ENCODE measurements around the gene BLMH. TPM values are rescaled to one million over a fixed set of nuclear protein-coding genes. Genes with fewer than 3 reads are reported as not detected.
"Not testable (repeated sequence)": the region's sequence is repeated elsewhere in the genome, so short reads cannot be mapped to it uniquely, and the experiment has no call there.

The BLMH gene
- total and polyA plus RNA-seq, 2 experiments from 2014 or later: 21.3 to 28.2 TPM

DNA sequence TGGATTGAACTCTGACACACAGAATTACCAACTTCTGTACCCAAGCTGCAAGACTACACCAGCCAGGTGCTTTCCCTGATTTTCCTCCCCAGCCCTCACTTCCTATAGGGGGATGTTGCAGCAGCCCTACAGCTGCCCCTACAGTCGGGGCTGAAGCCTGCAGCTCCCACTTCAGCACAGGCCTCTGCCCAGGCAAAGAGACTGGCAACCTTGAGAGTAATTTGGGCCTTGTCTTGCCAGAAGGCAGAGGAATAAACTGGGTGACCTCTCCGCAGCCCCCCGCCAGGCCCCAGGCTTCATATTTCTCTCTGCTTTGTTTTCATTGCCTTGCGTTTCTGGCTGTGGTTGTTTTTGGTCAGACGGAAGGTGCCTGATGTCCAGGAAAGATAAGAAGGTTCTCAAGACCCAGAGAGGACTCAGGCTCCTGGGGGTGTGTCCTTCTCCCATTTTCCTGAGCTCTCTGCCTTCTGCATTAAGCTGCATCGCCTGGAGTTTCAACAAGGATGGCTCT lies 88.2 kb downstream of the BLMH start:
- H2AFZ ChIP-seq: no peak overlapping the region

GRCh38 chr17:30200656-30201055 lies 91.1 kb downstream of the BLMH start:
- not testable (repeated sequence) for DNase-seq (ENCODE audit: low spot score); H3K79me2 ChIP-seq
- 84% methylated on average over 9 of the region's 9 CpGs for WGBS (ENCODE audit: low lambda C conversion rate, missing lambda C conversion rate)

More for the DNA sequence above, 88.2 kb downstream of the BLMH start:
- Histone ChIP-seq H3K9me3 (ENCODE audit: low read depth) (no peaks in the 10 kb centered on the region), H3K9me2 (replicated peaks; ENCODE audit: insufficient read depth) (no peaks in the 10 kb centered on the region), H3K4me3 (no peak overlapping the region), H3K36me3 (replicated peaks; ENCODE audit: insufficient read depth, low read depth) (no peaks in the 10 kb centered on the region), H3K79me2 (no peaks in the 10 kb centered on the region), H3K27ac (no peak overlapping the region), H3K4me2 (no peak overlapping the region), H3K27me3 (no peaks in the 10 kb centered on the region), H3K4me1 (ENCODE audit: insufficient read depth) (no peaks in the 10 kb centered on the region), H4K20me1 (ENCODE audit: insufficient read depth, poor library complexity, severe bottlenecking) (no peaks in the 10 kb centered on the region)
- WGBS (ENCODE audit: low lambda C conversion rate, missing lambda C conversion rate): 63% methylated on average over 6 of the region's 6 CpGs
- DNase-seq (ENCODE audit: low spot score): no peak
- TF ChIP-seq EZH2 (IDR thresholded peaks at IDR 0.05; ENCODE audit: borderline replicate concordance): no peak
- TF ChIP-seq, protein P1, sequence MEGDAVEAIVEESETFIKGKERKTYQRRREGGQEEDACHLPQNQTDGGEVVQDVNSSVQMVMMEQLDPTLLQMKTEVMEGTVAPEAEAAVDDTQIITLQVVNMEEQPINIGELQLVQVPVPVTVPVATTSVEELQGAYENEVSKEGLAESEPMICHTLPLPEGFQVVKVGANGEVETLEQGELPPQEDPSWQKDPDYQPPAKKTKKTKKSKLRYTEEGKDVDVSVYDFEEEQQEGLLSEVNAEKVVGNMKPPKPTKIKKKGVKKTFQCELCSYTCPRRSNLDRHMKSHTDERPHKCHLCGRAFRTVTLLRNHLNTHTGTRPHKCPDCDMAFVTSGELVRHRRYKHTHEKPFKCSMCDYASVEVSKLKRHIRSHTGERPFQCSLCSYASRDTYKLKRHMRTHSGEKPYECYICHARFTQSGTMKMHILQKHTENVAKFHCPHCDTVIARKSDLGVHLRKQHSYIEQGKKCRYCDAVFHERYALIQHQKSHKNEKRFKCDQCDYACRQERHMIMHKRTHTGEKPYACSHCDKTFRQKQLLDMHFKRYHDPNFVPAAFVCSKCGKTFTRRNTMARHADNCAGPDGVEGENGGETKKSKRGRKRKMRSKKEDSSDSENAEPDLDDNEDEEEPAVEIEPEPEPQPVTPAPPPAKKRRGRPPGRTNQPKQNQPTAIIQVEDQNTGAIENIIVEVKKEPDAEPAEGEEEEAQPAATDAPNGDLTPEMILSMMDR (IDR thresholded peaks at IDR 0.05; ENCODE audit: poor library complexity): no peak
- TF ChIP-seq EZH2phosphoT487 (IDR thresholded peaks at IDR 0.05; ENCODE audit: low read depth, severe bottlenecking, unreplicated experiment): no peak

GRCh38 chr17:30200106-30200505 lies 91.6 kb downstream of the BLMH start:
- H3K27me3 ChIP-seq: no peaks in the 10 kb centered on the region
- H3K79me2 ChIP-seq: no peaks in the 10 kb centered on the region
- H3K4me1 ChIP-seq (ENCODE audit: insufficient read depth): no peaks in the 10 kb centered on the region
- no peaks in the 10 kb centered on the region for H3K36me3 ChIP-seq (replicated peaks; ENCODE audit: insufficient read depth, low read depth)
- H3K9me3 ChIP-seq (ENCODE audit: low read depth): no peaks in the 10 kb centered on the region
- no peak for TF ChIP-seq EZH2phosphoT487 (IDR thresholded peaks at IDR 0.05; ENCODE audit: low read depth, severe bottlenecking, unreplicated experiment)
- TF ChIP-seq EZH2 (IDR thresholded peaks at IDR 0.05; ENCODE audit: borderline replicate concordance): no peak
- TF ChIP-seq, protein P1 (IDR thresholded peaks at IDR 0.05; ENCODE audit: poor library complexity): no peak
- H3K27ac ChIP-seq: no peak overlapping the region
- no peak for DNase-seq (ENCODE audit: low spot score)
- WGBS (ENCODE audit: low lambda C conversion rate, missing lambda C conversion rate): 86% methylated on average over 10 of the region's 10 CpGs
- H3K9me2 ChIP-seq (replicated peaks; ENCODE audit: insufficient read depth): no peaks in the 10 kb centered on the region
- no peak overlapping the region for H3K4me3 ChIP-seq
- no peak overlapping the region for H3K4me2 ChIP-seq
- H4K20me1 ChIP-seq (ENCODE audit: insufficient read depth, poor library complexity, severe bottlenecking): no peaks in the 10 kb centered on the region
- H2AFZ ChIP-seq: no peak overlapping the region

More at GRCh38 chr17:30200656-30201055, 91.1 kb downstream of the BLMH start:
- H3K9me2 ChIP-seq (replicated peaks; ENCODE audit: insufficient read depth); H3K4me3 ChIP-seq; H3K27me3 ChIP-seq; H3K27ac ChIP-seq; H4K20me1 ChIP-seq (ENCODE audit: insufficient read depth, poor library complexity, severe bottlenecking); H3K4me1 ChIP-seq (ENCODE audit: insufficient read depth); H3K9me3 ChIP-seq (ENCODE audit: low read depth); H3K4me2 ChIP-seq; H2AFZ ChIP-seq; H3K36me3 ChIP-seq (replicated peaks; ENCODE audit: insufficient read depth, low read depth): not testable (repeated sequence)

DNA sequence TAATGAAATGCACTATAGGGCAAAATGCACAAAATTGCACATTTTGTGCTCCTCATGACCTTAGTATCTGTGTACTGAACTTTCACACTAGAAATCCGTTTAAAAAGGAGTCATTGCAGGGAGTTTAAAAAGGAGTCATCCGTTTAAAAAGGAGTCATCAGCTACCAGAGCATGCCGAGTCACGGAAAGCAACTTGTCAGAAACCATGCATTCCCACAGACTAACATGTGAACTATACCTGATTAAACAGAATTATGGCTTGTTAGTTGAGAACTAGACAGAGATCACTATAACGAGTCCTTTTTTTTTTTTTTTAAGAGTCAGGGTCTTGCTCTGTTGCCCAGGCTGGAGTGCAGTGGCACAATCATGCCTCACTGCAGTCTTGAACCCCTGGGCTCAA lies 92.1 kb downstream of the BLMH start:
- Histone ChIP-seq H3K4me1 (ENCODE audit: insufficient read depth) (no peaks in the 10 kb centered on the region), H3K9me3 (ENCODE audit: low read depth) (no peaks in the 10 kb centered on the region), H3K4me3 (no peak overlapping the region), H3K27ac (no peak overlapping the region), H3K27me3 (no peaks in the 10 kb centered on the region), H2AFZ (no peak overlapping the region), H3K36me3 (replicated peaks; ENCODE audit: insufficient read depth, low read depth) (no peaks in the 10 kb centered on the region), H4K20me1 (ENCODE audit: insufficient read depth, poor library complexity, severe bottlenecking) (no peaks in the 10 kb centered on the region), H3K9me2 (replicated peaks; ENCODE audit: insufficient read depth) (no peaks in the 10 kb centered on the region), H3K79me2 (no peaks in the 10 kb centered on the region), H3K4me2 (no peak overlapping the region)
- no peak for TF ChIP-seq EZH2 (IDR thresholded peaks at IDR 0.05; ENCODE audit: borderline replicate concordance)
- no peak for DNase-seq (ENCODE audit: low spot score)
- WGBS (ENCODE audit: low lambda C conversion rate, missing lambda C conversion rate): 89% methylated on average over 5 of the region's 5 CpGs

Small RNA genes lying within 50 kb of the gene (small RNA-seq; reads per million reads assigned to genes)
- gene RF00154 (192 reads per million, percentile 98 among the genes with 10 or more reads in this experiment), gene RNU6-1267P (not detected)

Other genes starting within 250 kb of the BLMH start
- gene NSRP1, start 175.1 kb downstream of the BLMH start, total RNA-seq: 7.8 and 8.6 TPM in 2 replicates
- gene NSRP1, start 175.1 kb downstream of the BLMH start, polyA plus RNA-seq: 36.1 and 39.2 TPM in 2 replicates
- gene SLC6A4, start 56.2 kb downstream of the BLMH start, total RNA-seq: 2.0 and 3.8 TPM in 2 replicates
- 2.6 and 6.0 TPM in 2 replicates for gene SLC6A4, start 56.2 kb downstream of the BLMH start, polyA plus RNA-seq
- gene TMIGD1, start 42.1 kb upstream of the BLMH start, total RNA-seq: 3.2 and 3.3 TPM in 2 replicates
- gene TMIGD1, start 42.1 kb upstream of the BLMH start, polyA plus RNA-seq: 1.3 and 2.5 TPM in 2 replicates
- gene CPD, start 87.0 kb upstream of the BLMH start, total RNA-seq: 80.6 and 87.3 TPM in 2 replicates
- 20.7 and 22.2 TPM in 2 replicates for gene CPD, start 87.0 kb upstream of the BLMH start, polyA plus RNA-seq
- gene GOSR1, start 185.5 kb upstream of the BLMH start, total RNA-seq: 28.7 and 29.7 TPM in 2 replicates
- gene GOSR1, start 185.5 kb upstream of the BLMH start, polyA plus RNA-seq: 52.1 and 54.1 TPM in 2 replicates

Measured in hepatocyte (in vitro differentiated cells).